Endothelial cell of umbilical vein (primary cell): Measurements from ENCODE around the gene ATXN7L1. TPM values are rescaled to one million over a fixed set of nuclear protein-coding genes. Genes with fewer than 3 reads are reported as not detected.

Source experiments
- BruUV-seq: library from RNA; stranded (reverse); fragments of 400-500 nt; replicated peaks from 2 replicates; lab custom pipeline; 2021; lab: Mats Ljungman, UMichigan
- CTCF ChIA-PET: fragments of 300-600, 350-600 bp; sonication (Branson Sonifier 250); formaldehyde crosslinking; loops from one replicate; lab custom pipeline; 2021; ENCODE audit warnings: antibody characterized with exemption, inconsistent platforms; lab: Charles Lee
- POLR2A ChIA-PET: fragments of 300-600, 350-600 bp; sonication (Branson Sonifier 250); formaldehyde crosslinking; loops from one replicate; lab custom pipeline; 2021; ENCODE audit warnings: antibody characterized with exemption, inconsistent platforms; lab: Charles Lee
- DNase-seq: peaks from one replicate; pipeline ENCODE4 v3.0.0-alpha.2; 2011; ENCODE audit warnings: low read depth, low spot score
- FAIRE-seq: peaks from 2 replicates; lab custom pipeline; 2011; peaks lifted over from hg19 to GRCh38; lab: Jason Lieb, UNC
- H2AFZ ChIP-seq: 2 replicates; pipeline ENCODE4 v1.6.0; 2012; ENCODE audit warnings: low read depth, low read length, control low read depth, inconsistent platforms
- H3K27ac ChIP-seq: 2 replicates; pipeline ENCODE4 v1.5.1; 2011; ENCODE audit warnings: low read depth, mild to moderate bottlenecking, control low read depth, low read length, moderate library complexity; ENCODE audit not compliant: insufficient read depth
- H3K27me3 ChIP-seq, 2 experiments: 2 replicates each; pipeline versions ENCODE4 v1.6.0 to v1.6.1; 2011; ENCODE audit warnings: low read length in 2 of 2, mixed read lengths in 1 of 2; ENCODE audit not compliant: control insufficient read depth in 2 of 2, insufficient read depth in 2 of 2
- H3K36me3 ChIP-seq, 2 experiments: 2 replicates in 1 of 2; 3 replicates in 1 of 2; pipeline ENCODE4 v1.5.1; 2011; ENCODE audit warnings: low read length in 2 of 2, mild to moderate bottlenecking in 1 of 2, moderate library complexity in 1 of 2; ENCODE audit not compliant: control insufficient read depth in 2 of 2, insufficient read depth in 2 of 2; ENCODE audit errors: extremely low read depth in 1 of 2
- H3K4me1 ChIP-seq: 3 replicates; pipeline ENCODE4 v1.5.1; 2011; ENCODE audit warnings: mild to moderate bottlenecking, low read length; ENCODE audit not compliant: control insufficient read depth, insufficient read depth; ENCODE audit errors: extremely low read depth
- H3K4me2 ChIP-seq: 2 replicates; pipeline ENCODE4 v1.6.1; 2011; ENCODE audit warnings: low read length, control low read depth, mixed read lengths; ENCODE audit not compliant: insufficient read depth
- H3K4me3 ChIP-seq, 3 experiments: fragments of 200-600 bp in 1 of 3; sonication (generic), shearing (Covaris generic) in 1 of 3; replicated peaks in 1 of 3; 2 replicates each; pipeline ENCODE4 v1.5.1; 2011 to 2016; ENCODE audit warnings: control low read depth in 3 of 3, low read length in 3 of 3, mild to moderate bottlenecking in 2 of 3, inconsistent platforms in 1 of 3, low read depth in 1 of 3, moderate library complexity in 1 of 3; ENCODE audit not compliant: insufficient read depth in 1 of 3
- H3K79me2 ChIP-seq: 2 replicates; pipeline ENCODE4 v1.6.0; 2012; ENCODE audit warnings: low read length, inconsistent platforms; ENCODE audit not compliant: control insufficient read depth, insufficient read depth
- H3K9ac ChIP-seq: replicated peaks from 2 replicates; pipeline ENCODE3; 2011; ENCODE audit warnings: low read length, control low read depth; ENCODE audit not compliant: insufficient read depth; ENCODE audit errors: extremely low read depth
- H3K9me1 ChIP-seq: replicated peaks from 3 replicates; pipeline ENCODE4 v1.6.0; 2011; ENCODE audit warnings: mild to moderate bottlenecking, low read length; ENCODE audit not compliant: control insufficient read depth, insufficient read depth; ENCODE audit errors: extremely low read depth
- H3K9me3 ChIP-seq: replicated peaks from 2 replicates; pipeline ENCODE4 v1.5.1; 2012; ENCODE audit warnings: low read length, inconsistent platforms; ENCODE audit not compliant: control insufficient read depth, insufficient read depth
- H4K20me1 ChIP-seq: replicated peaks from 2 replicates; pipeline ENCODE3; 2011; ENCODE audit warnings: mild to moderate bottlenecking, low read length; ENCODE audit not compliant: control insufficient read depth, insufficient read depth; ENCODE audit errors: extremely low read depth
- EZH2 ChIP-seq: IDR thresholded peaks from 2 replicates; pipeline ENCODE4 v1.6.1; 2012; ENCODE audit warnings: borderline replicate concordance, low read depth, mild to moderate bottlenecking, moderate library complexity, low read length, inconsistent platforms; ENCODE audit not compliant: severe bottlenecking
- FOS ChIP-seq: IDR thresholded peaks from 2 replicates; pipeline ENCODE4 v1.6.1; 2011; ENCODE audit warnings: mild to moderate bottlenecking, low read length, moderate library complexity, borderline replicate concordance; ENCODE audit not compliant: insufficient read depth
- GATA2 ChIP-seq: IDR thresholded peaks from 2 replicates; pipeline ENCODE4 v1.7.0; 2011; ENCODE audit warnings: low read depth, mild to moderate bottlenecking, moderate library complexity, mixed read lengths, low read length; ENCODE audit not compliant: insufficient read length, insufficient read depth
- JUN ChIP-seq: IDR thresholded peaks from 2 replicates; pipeline ENCODE4 v1.6.1; 2011; ENCODE audit warnings: borderline replicate concordance, low read depth; ENCODE audit not compliant: insufficient read length, insufficient read depth
- MYC ChIP-seq: IDR thresholded peaks from one replicate; pipeline ENCODE4 v1.6.1; 2011; ENCODE audit warnings: mild to moderate bottlenecking, low read depth, low read length
- POLR2A ChIP-seq: IDR thresholded peaks from 2 replicates; pipeline ENCODE4 v1.6.1; 2012; ENCODE audit warnings: low read depth, mild to moderate bottlenecking, control low read depth, low read length
- POLR2AphosphoS5 ChIP-seq: IDR thresholded peaks from 2 replicates; pipeline ENCODE4 v1.6.1; 2012; ENCODE audit warnings: low read depth, mild to moderate bottlenecking, control low read depth, low read length, moderate library complexity; ENCODE audit not compliant: insufficient read depth
- dilution Hi-C: fragments of 300-500 bp; cut with MboI; formaldehyde crosslinking; loops from one replicate; pipeline ENCODE4 v1.15.0; 2019; ENCODE audit warnings: low sequenced_read_pairs; ENCODE audit not compliant: extremely low pct_ligation_motif_present
- intact Hi-C: fragments of 100-400 bp; cut with micrococcal nuclease; formaldehyde crosslinking; loops from one replicate; pipeline ENCODE4 v1.10.0; 2022
- polyA plus RNA-seq, 4 experiments: library from polyadenylated mRNA; depleted of rRNA in 3 of 4; stranded (reverse) in 3 of 4; unstranded in 1 of 4; fragments of >200 nt; gene quantifications; 2 replicates each; pipeline versions ENCODE4 v1.2.1 to v1.2.3, GENCODE V29; 2011 to 2012; ENCODE audit warnings: missing spikeins in 1 of 4
- total RNA-seq: library from RNA; stranded (reverse); gene quantifications from 2 replicates; pipeline ENCODE4 v1.2.3, GENCODE V29; 2021
- TF ChIP-seq, protein P1 (sequence below): IDR thresholded peaks from 2 replicates; pipeline ENCODE4 v1.6.1; 2011; ENCODE audit not compliant: insufficient read depth, insufficient read length
- TF ChIP-seq, protein P2 (sequence below), 2 donors: IDR thresholded peaks; 1 replicate in 1 of 2; 2 replicates in 1 of 2; pipeline ENCODE4 v1.5.1; 2011; ENCODE audit warnings: low read length in 2 of 2, mild to moderate bottlenecking in 2 of 2, moderate library complexity in 2 of 2, control low read depth in 1 of 2, inconsistent platforms in 1 of 2, low read depth in 1 of 2; ENCODE audit not compliant: insufficient read depth in 1 of 2; ENCODE audit errors: extremely low read depth in 1 of 2

The ATXN7L1 gene
- total and polyA plus RNA-seq, 2 donors (not counting 3 experiments of a cell fraction or from before 2014, with no cell fraction given) = 4.6 to 15.6 TPM

DNA sequence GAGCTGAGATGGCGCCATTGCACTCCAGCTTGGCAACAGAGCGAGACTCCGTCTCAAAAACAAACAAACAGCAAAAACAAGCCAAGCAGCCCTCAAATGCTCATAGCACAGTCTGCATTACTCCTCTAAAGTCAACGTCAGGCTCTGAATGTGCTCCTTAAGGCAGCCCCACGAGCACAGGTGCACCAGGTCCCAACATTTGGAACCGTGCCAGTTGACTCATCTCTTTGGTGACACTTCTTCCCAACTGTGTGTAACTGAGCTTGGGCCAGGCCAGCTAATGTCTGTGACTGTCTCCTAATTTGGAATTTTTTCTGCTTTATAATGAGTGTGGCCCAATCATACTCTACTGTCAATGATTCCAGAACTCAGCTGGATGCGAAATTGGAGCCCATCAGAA is 228.8 kb downstream of the ATXN7L1 start:
- intact Hi-C loops = no loop called here
- no peaks in the 10 kb centered on the region for H3K79me2 ChIP-seq
- no TSS peak for BruUV-seq
- dilution Hi-C loops = no loop called here
- FAIRE-seq (no peak), DNase-seq (no peak)
- H3K9me1 ChIP-seq = no peaks in the 10 kb centered on the region
- CTCF ChIA-PET = interaction anchor here (0.9 to 1.6 kb wide), 4 partner anchors 9 to 403 kb away, joined by 3 to 9 read pairs (median 4); no protein-coding TSS in a partner anchor
- TF ChIP-seq, protein P1, sequence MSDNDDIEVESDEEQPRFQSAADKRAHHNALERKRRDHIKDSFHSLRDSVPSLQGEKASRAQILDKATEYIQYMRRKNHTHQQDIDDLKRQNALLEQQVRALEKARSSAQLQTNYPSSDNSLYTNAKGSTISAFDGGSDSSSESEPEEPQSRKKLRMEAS = no peak
- TF ChIP-seq FOS (no peak), GATA2 (no peak), EZH2 (no peak), POLR2A (no peak), JUN (no peak), MYC (no peak), POLR2AphosphoS5 (no peak)
- TF ChIP-seq, protein P2, sequence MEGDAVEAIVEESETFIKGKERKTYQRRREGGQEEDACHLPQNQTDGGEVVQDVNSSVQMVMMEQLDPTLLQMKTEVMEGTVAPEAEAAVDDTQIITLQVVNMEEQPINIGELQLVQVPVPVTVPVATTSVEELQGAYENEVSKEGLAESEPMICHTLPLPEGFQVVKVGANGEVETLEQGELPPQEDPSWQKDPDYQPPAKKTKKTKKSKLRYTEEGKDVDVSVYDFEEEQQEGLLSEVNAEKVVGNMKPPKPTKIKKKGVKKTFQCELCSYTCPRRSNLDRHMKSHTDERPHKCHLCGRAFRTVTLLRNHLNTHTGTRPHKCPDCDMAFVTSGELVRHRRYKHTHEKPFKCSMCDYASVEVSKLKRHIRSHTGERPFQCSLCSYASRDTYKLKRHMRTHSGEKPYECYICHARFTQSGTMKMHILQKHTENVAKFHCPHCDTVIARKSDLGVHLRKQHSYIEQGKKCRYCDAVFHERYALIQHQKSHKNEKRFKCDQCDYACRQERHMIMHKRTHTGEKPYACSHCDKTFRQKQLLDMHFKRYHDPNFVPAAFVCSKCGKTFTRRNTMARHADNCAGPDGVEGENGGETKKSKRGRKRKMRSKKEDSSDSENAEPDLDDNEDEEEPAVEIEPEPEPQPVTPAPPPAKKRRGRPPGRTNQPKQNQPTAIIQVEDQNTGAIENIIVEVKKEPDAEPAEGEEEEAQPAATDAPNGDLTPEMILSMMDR (IDR thresholded peaks at IDR 0.05; ENCODE audit: extremely low read depth in 1 of 2, insufficient read depth in 1 of 2, low read depth in 1 of 2, low read length in 2 of 2) = no peak
- H3K36me3 ChIP-seq = no peaks in the 10 kb centered on the region
- H3K4me1 ChIP-seq = no peaks in the 10 kb centered on the region
- no peaks in the 10 kb centered on the region for H3K9me3 ChIP-seq
- no peak overlapping the region for H3K27ac ChIP-seq
- no peak overlapping the region for H3K4me3 ChIP-seq
- H3K27me3 ChIP-seq = no peaks in the 10 kb centered on the region
- H2AFZ ChIP-seq = no peak overlapping the region
- H3K9ac ChIP-seq = no peak overlapping the region
- H3K4me2 ChIP-seq = no peak overlapping the region
- POLR2A ChIA-PET = no interaction called here
- no peaks in the 10 kb centered on the region for H4K20me1 ChIP-seq
